HL-60 (cell line): ENCODE results near the gene THRAP3.

ENCODE experiments used
- CTCF ChIP-seq: IDR thresholded peaks from one replicate; pipeline ENCODE4 v1.5.1; 2011; ENCODE audit warnings: low read length, control low read depth, inconsistent platforms; ENCODE audit not compliant: insufficient read depth
- GABPA ChIP-seq: IDR thresholded peaks from 2 replicates; pipeline ENCODE4 v1.6.1; 2012; ENCODE audit warnings: low read depth
- POLR2AphosphoS5 ChIP-seq: IDR thresholded peaks from 2 replicates; pipeline ENCODE4 v1.6.1; 2012; ENCODE audit warnings: low read depth
- REST ChIP-seq: IDR thresholded peaks from 2 replicates; pipeline ENCODE4 v1.6.1; 2012; ENCODE audit warnings: low read depth; ENCODE audit not compliant: insufficient replicate concordance
- SPI1 ChIP-seq: IDR thresholded peaks from 2 replicates; pipeline ENCODE4 v1.6.1; 2012; ENCODE audit warnings: low read depth, mild to moderate bottlenecking, borderline replicate concordance

- TF ChIP-seq CTCF (no peak), POLR2AphosphoS5 (no peak), SPI1 (no peak), REST (no peak), GABPA (no peak)
These were observed 115.4 kb downstream of the THRAP3 start for GRCh38 chr1:36339615-36340014.
